Hematopoietic multipotent progenitor cell treated with erythropoietin and hydrocortisone succinate and interleukin-3 and kit ligand, for 4 days (in vitro differentiated cells): ENCODE results near the gene SNX10.

Experiments used
- DNase-seq: peaks from one replicate; pipeline ENCODE4 v3.0.0-alpha.2; 2015

SNX10 gene

GRCh38 chr7:26409661-26410547, 118.2 kb downstream of the SNX10 start:
- DNase-seq = no peak

GRCh38 chr7:26413007-26413691, 121.5 kb downstream of the SNX10 start:
- DNase-seq = no peak

- peak; percentile 38 for DNase-seq
Measured at GRCh38 chr7:26416004-26416403, 124.3 kb downstream of the SNX10 start.

GRCh38 chr7:26417911-26418413, 126.3 kb downstream of the SNX10 start:
- no peak for DNase-seq

GRCh38 chr7:26419198-26419597, 127.5 kb downstream of the SNX10 start:
- no peak for DNase-seq

GRCh38 chr7:26420422-26421019, 128.9 kb downstream of the SNX10 start:
- DNase-seq = peak; percentile 67

GRCh38 chr7:26422761-26423160, 131.1 kb downstream of the SNX10 start:
- DNase-seq = no peak

GRCh38 chr7:26423436-26423835, 131.8 kb downstream of the SNX10 start:
- DNase-seq = peak; percentile 12
